ENCODE measurements around the gene SLC16A2.

SLC16A2 gene

GRCh38 chrX:74535408-74536151 lies 114.3 kb downstream of the SLC16A2 start:
- Histone ChIP-seq H3K27ac (ENCODE audit: low read depth, low read length) (no peak overlapping the region), H3K4me3 (ENCODE audit: low read depth, low read length) (peak overlapping the region; percentile 62), H3K27me3 (ENCODE audit: control insufficient read depth, insufficient read depth, low read length) (peaks cover 17% of the 10 kb centered on the region; the same call in 1 of the 2 replicates), H3K9me3 (ENCODE audit: control insufficient read depth, insufficient read depth, low read depth, low read length) (no peaks in the 10 kb centered on the region), H3K36me3 (ENCODE audit: control insufficient read depth, insufficient read depth, low read length) (no peaks in the 10 kb centered on the region), H3K4me1 (ENCODE audit: control insufficient read depth, insufficient read depth, low read length) (peaks cover 25% of the 10 kb centered on the region), H3K9ac (ENCODE audit: low read length) (peak overlapping the region; percentile 72)

GRCh38 chrX:74536152-74536831 lies 115.0 kb downstream of the SLC16A2 start:
- Histone ChIP-seq H3K4me3 (ENCODE audit: low read depth, low read length) (peak overlapping the region; percentile 62), H3K27me3 (ENCODE audit: control insufficient read depth, insufficient read depth, low read length) (peaks cover 17% of the 10 kb centered on the region; the same call in 1 of the 2 replicates), H3K9me3 (ENCODE audit: control insufficient read depth, insufficient read depth, low read depth, low read length) (no peaks in the 10 kb centered on the region), H3K36me3 (ENCODE audit: control insufficient read depth, insufficient read depth, low read length) (no peaks in the 10 kb centered on the region), H3K27ac (ENCODE audit: low read depth, low read length) (peak overlapping the region; percentile 35; the same call in 1 of the 2 replicates), H3K9ac (ENCODE audit: low read length) (peak overlapping the region; percentile 72), H3K4me1 (ENCODE audit: control insufficient read depth, insufficient read depth, low read length) (peaks cover 25% of the 10 kb centered on the region)

GRCh38 chrX:74536832-74537371 lies 115.6 kb downstream of the SLC16A2 start:
- Histone ChIP-seq H3K27me3 (ENCODE audit: control insufficient read depth, insufficient read depth, low read length) (peaks cover 17% of the 10 kb centered on the region; the same call in 1 of the 2 replicates), H3K4me1 (ENCODE audit: control insufficient read depth, insufficient read depth, low read length) (peaks cover 25% of the 10 kb centered on the region), H3K4me3 (ENCODE audit: low read depth, low read length) (peak overlapping the region; percentile 62), H3K27ac (ENCODE audit: low read depth, low read length) (peak overlapping the region; percentile 35; the same call in 1 of the 2 replicates), H3K9me3 (ENCODE audit: control insufficient read depth, insufficient read depth, low read depth, low read length) (no peaks in the 10 kb centered on the region), H3K9ac (ENCODE audit: low read length) (peak overlapping the region; percentile 72), H3K36me3 (ENCODE audit: control insufficient read depth, insufficient read depth, low read length) (no peaks in the 10 kb centered on the region)

GRCh38 chrX:74540635-74541249 lies 119.4 kb downstream of the SLC16A2 start:
- Histone ChIP-seq H3K4me1 (ENCODE audit: control insufficient read depth, insufficient read depth, low read length) (peaks cover 16% of the 10 kb centered on the region), H3K4me3 (ENCODE audit: low read depth, low read length) (no peak overlapping the region), H3K9me3 (ENCODE audit: control insufficient read depth, insufficient read depth, low read depth, low read length) (0 out of 2 replicates have a peak, but pooled peaks cover under 1% of the 10 kb centered on the region), H3K27ac (ENCODE audit: low read depth, low read length) (no peak overlapping the region), H3K36me3 (ENCODE audit: control insufficient read depth, insufficient read depth, low read length) (no peaks in the 10 kb centered on the region), H3K9ac (ENCODE audit: low read length) (no peak overlapping the region), H3K27me3 (ENCODE audit: control insufficient read depth, insufficient read depth, low read length) (peaks cover 20% of the 10 kb centered on the region; the same call in 1 of the 2 replicates)

GRCh38 chrX:74545880-74546523 lies 124.7 kb downstream of the SLC16A2 start:
- Histone ChIP-seq H3K4me1 (ENCODE audit: control insufficient read depth, insufficient read depth, low read length) (peaks cover 4% of the 10 kb centered on the region; the same call in 1 of the 2 replicates), H3K27me3 (ENCODE audit: control insufficient read depth, insufficient read depth, low read length) (peaks cover 3% of the 10 kb centered on the region; the same call in 1 of the 2 replicates), H3K36me3 (ENCODE audit: control insufficient read depth, insufficient read depth, low read length) (no peaks in the 10 kb centered on the region), H3K27ac (ENCODE audit: low read depth, low read length) (no peak overlapping the region), H3K9me3 (ENCODE audit: control insufficient read depth, insufficient read depth, low read depth, low read length) (peaks cover 15% of the 10 kb centered on the region; the same call in 1 of the 2 replicates), H3K4me3 (ENCODE audit: low read depth, low read length) (no peak overlapping the region), H3K9ac (ENCODE audit: low read length) (no peak overlapping the region)

GRCh38 chrX:74546984-74547383 lies 125.7 kb downstream of the SLC16A2 start:
- no peak overlapping the region for H3K4me3 ChIP-seq (ENCODE audit: low read depth, low read length)
- H3K27ac ChIP-seq (ENCODE audit: low read depth, low read length): no peak overlapping the region
- peaks cover 15% of the 10 kb centered on the region; the same call in 1 of the 2 replicates for H3K9me3 ChIP-seq (ENCODE audit: control insufficient read depth, insufficient read depth, low read depth, low read length)
- H3K36me3 ChIP-seq (ENCODE audit: control insufficient read depth, insufficient read depth, low read length): no peaks in the 10 kb centered on the region
- H3K9ac ChIP-seq (ENCODE audit: low read length): no peak overlapping the region
- peaks cover 3% of the 10 kb centered on the region; the same call in 1 of the 2 replicates for H3K27me3 ChIP-seq (ENCODE audit: control insufficient read depth, insufficient read depth, low read length)
- peaks cover 4% of the 10 kb centered on the region; the same call in 1 of the 2 replicates for H3K4me1 ChIP-seq (ENCODE audit: control insufficient read depth, insufficient read depth, low read length)

- H3K9ac ChIP-seq (ENCODE audit: low read length): no peak overlapping the region
- no peaks in the 10 kb centered on the region for H3K27me3 ChIP-seq (ENCODE audit: control insufficient read depth, insufficient read depth, low read length)
- peaks cover 4% of the 10 kb centered on the region; the same call in 1 of the 2 replicates for H3K4me1 ChIP-seq (ENCODE audit: control insufficient read depth, insufficient read depth, low read length)
- H3K9me3 ChIP-seq (ENCODE audit: control insufficient read depth, insufficient read depth, low read depth, low read length): peaks cover 21% of the 10 kb centered on the region
- no peak overlapping the region for H3K4me3 ChIP-seq (ENCODE audit: low read depth, low read length)
- H3K27ac ChIP-seq (ENCODE audit: low read depth, low read length): no peak overlapping the region
- H3K36me3 ChIP-seq (ENCODE audit: control insufficient read depth, insufficient read depth, low read length): no peaks in the 10 kb centered on the region
Measured at GRCh38 chrX:74550295-74550802, 129.1 kb downstream of the SLC16A2 start.

GRCh38 chrX:74551934-74552333 lies 130.6 kb downstream of the SLC16A2 start:
- Histone ChIP-seq H3K27me3 (ENCODE audit: control insufficient read depth, insufficient read depth, low read length) (no peaks in the 10 kb centered on the region), H3K9ac (ENCODE audit: low read length) (no peak overlapping the region), H3K4me3 (ENCODE audit: low read depth, low read length) (no peak overlapping the region), H3K4me1 (ENCODE audit: control insufficient read depth, insufficient read depth, low read length) (peaks cover 4% of the 10 kb centered on the region; the same call in 1 of the 2 replicates), H3K36me3 (ENCODE audit: control insufficient read depth, insufficient read depth, low read length) (no peaks in the 10 kb centered on the region), H3K9me3 (ENCODE audit: control insufficient read depth, insufficient read depth, low read depth, low read length) (peaks cover 10% of the 10 kb centered on the region), H3K27ac (ENCODE audit: low read depth, low read length) (peak overlapping the region; percentile 53; the same call in 1 of the 2 replicates)

- H3K27ac ChIP-seq (ENCODE audit: low read depth, low read length): no peak overlapping the region
- no peaks in the 10 kb centered on the region for H3K27me3 ChIP-seq (ENCODE audit: control insufficient read depth, insufficient read depth, low read length)
- no peaks in the 10 kb centered on the region for H3K4me1 ChIP-seq (ENCODE audit: control insufficient read depth, insufficient read depth, low read length)
- no peak overlapping the region for H3K4me3 ChIP-seq (ENCODE audit: low read depth, low read length)
- peaks cover 6% of the 10 kb centered on the region for H3K9me3 ChIP-seq (ENCODE audit: control insufficient read depth, insufficient read depth, low read depth, low read length)
- H3K9ac ChIP-seq (ENCODE audit: low read length): no peak overlapping the region
- no peaks in the 10 kb centered on the region for H3K36me3 ChIP-seq (ENCODE audit: control insufficient read depth, insufficient read depth, low read length)
Measured at GRCh38 chrX:74557378-74557777, 136.1 kb downstream of the SLC16A2 start.

- no peaks in the 10 kb centered on the region for H3K36me3 ChIP-seq (ENCODE audit: control insufficient read depth, insufficient read depth, low read length)
- no peaks in the 10 kb centered on the region for H3K27me3 ChIP-seq (ENCODE audit: control insufficient read depth, insufficient read depth, low read length)
- H3K4me1 ChIP-seq (ENCODE audit: control insufficient read depth, insufficient read depth, low read length): no peaks in the 10 kb centered on the region
- no peak overlapping the region for H3K9ac ChIP-seq (ENCODE audit: low read length)
- H3K9me3 ChIP-seq (ENCODE audit: control insufficient read depth, insufficient read depth, low read depth, low read length): peaks cover 1% of the 10 kb centered on the region; the same call in 1 of the 2 replicates
- H3K4me3 ChIP-seq (ENCODE audit: low read depth, low read length): no peak overlapping the region
- H3K27ac ChIP-seq (ENCODE audit: low read depth, low read length): no peak overlapping the region
Measured at GRCh38 chrX:74578137-74578536, 156.8 kb downstream of the SLC16A2 start.
